Endometrial microvascular endothelial cells (primary cell): ENCODE data around the gene CTNND2. TPM values are rescaled to one million over a fixed set of nuclear protein-coding genes. Genes with fewer than 3 reads are reported as not detected.

ENCODE experiments used
- in situ Hi-C: cut with HindIII; loops from 2 replicates; pipeline ENCODE4 v1.10.0; 2017; ENCODE audit warnings: low sequenced_read_pairs, low pct_unique_long_range_greater_than_20kb; ENCODE audit errors: inconsistent ontology term
- total RNA-seq: library from RNA; depleted of rRNA; stranded (reverse); fragments of >200 nt; gene quantifications from one replicate; pipeline ENCODE4 v1.2.3, GENCODE V29; 2015; ENCODE audit errors: inconsistent ontology term

The CTNND2 gene
- total RNA-seq, 1 donor from 2014 or later, result not detected

DNA sequence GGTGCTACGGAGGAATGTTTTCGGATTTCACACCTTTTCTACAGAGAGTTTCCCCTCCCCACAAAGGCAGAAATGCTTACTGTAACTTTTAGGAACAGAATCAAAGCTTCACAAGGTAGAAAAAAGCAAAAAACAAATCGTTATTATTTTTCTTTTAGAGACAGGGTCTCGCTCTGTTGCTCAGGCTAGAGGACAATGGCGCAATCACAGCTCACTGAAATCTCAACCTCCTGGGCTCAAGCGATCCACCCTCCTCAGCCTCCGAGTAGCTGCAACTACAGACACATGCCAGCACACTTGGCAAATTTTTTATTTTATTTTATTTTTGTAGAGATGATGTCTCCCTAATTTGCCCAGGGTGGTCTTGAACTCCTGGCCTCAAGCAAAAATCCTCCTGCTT is 394.5 kb downstream of the CTNND2 start:
- in situ Hi-C loops, result no loop called here

DNA sequence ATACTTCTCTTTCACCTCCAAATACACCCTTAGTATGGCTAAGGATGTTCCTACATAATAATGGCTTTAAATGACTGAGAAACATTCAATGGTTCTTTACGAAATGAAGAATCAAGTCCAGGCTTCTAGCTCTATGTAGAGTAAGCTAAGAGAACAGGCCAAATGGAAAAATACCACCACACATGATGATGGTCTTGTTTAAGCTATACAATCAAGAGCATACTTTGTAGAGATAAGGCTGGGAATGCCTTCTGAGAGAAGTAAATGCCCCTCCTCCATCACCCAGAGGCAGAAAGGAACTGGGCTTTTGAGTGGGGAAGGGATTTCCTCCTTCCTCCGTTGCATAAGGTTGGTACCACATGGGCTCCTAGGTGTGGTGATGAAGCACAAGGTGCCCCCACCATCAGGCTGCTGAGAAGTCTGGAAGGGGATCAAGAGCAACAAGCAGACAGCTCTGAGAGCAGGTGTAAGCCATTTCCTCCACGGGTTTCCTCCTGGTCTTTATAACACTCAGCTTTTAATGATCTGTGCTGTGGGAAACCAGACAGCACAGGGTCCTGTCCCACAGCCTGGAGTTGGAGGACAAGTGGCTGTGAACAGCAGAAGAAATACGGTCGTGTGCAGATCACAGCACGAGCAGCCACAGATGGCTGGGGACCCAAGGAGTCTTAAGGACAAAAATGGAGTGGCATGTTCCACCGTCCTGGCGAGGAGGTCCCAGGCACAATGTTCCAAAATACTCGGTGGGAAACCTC is 396.9 kb downstream of the CTNND2 start:
- in situ Hi-C loops, result no loop called here

DNA sequence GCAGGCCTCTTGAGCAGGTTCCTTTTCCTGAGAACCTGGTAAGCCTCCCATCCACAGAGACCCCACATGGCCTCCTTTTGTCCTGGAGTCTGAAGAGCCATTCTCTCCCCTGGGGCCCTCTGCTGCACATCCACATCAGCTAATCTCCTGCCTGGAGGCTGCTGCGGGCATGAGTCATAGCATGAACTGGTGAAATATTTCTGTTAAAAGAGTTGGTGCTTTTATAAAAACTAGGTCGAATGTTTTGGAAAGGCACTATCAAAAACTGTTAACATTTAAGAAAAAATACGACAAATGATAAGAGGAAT is 399.4 kb downstream of the CTNND2 start:
- in situ Hi-C loops, result no loop called here

DNA sequence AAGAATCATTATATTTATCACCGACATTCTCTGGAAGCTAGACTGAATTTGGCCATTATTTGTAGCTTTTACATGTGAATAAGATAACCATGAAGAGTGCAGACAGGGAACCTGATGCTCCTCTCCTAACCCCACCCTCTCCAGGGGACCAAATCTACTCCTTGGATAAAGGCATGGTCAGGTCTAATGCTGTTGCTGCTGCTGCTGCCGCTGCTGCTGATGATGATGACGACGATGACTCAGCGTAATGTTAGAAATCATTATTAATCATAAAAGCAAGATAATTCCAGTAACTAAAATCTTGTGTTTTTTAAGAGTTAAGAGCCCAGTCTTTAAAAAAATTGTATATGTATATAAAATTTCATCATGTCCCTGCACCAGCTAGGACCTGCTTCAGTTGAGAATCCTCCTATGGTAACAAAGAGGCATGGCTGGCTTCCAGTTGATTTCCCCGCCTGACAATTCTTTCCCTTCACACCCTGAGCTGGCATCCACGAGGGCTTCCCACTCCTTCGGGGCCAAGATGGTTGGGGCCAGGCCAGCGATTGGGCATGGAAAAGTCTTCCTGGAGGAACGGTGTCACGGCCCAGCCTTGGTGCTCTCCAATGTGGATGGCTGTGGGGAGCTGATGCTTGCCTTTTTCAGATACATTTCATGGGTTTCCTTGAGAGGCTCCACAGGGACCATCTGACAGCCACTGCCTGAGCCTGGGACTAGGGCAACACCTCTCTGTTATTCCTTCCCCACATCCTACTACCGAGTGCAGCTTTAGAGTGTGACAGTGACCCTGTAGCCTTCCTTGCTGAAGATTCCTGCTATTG is 400.0 kb downstream of the CTNND2 start:
- in situ Hi-C loops, result no loop called here

DNA sequence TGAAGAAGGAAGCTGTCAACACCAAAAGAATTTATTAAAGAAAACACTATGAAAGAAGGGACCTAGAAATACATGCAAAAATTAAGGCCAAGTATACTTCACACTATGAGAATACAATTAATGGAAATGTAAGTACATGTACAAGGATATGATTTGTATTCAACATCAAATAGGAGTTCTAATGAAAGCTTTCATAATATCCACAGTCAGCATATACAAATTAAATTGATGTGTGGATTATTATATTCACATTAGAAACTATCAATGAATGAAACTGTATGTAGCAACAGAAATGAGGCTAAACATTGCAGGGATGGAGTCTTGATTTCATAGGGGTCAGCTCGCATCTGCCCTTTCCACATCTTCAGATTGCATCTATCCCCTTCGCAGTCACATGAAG is 401.5 kb downstream of the CTNND2 start:
- in situ Hi-C loops, result no loop called here

DNA sequence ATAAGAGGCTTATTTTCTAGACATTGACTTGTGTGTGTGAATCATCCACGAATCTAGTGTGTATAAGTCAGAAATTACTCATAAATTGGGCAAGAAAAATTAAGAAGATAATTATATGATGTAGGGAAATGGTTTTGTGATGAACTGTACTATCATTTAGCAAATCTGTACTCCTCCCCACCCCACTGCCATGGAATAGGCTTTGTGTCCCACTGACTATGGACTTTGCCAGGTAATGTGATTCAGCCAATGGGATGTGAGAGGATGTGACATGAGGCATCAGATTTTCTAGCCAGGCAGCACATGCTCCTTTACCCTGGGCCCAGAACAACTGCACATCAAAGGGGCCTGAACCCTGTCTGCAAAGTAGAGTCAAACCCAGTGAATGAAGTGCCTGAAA is 406.6 kb downstream of the CTNND2 start:
- in situ Hi-C loops, result no loop called here

DNA sequence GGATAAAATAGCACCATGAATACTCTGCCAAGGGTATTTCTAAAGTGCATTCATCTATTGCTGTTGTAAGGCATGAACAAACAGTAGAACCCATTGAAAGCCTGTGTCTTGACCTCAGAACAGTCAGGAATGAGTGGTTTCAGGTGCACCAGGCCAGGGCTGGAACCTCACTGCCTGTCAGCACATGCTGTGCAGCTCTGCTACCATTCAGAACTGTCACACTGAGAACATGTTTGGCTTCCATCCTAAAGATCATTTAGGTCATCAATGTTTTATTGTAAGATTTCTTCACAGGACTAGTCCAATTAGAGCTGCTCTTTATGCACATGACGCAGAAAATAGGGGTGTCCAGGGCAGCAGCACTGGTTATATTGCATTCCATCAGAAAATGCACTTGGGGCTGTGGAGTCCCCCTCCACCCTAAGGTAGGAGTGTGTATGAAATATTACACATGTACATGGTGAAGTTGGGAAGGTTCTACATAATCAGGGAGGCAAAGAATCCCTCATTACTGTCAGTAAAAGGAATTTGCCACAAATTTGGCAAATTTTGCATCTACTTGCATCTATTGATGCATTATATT is 408.0 kb downstream of the CTNND2 start:
- in situ Hi-C loops, result no loop called here

DNA sequence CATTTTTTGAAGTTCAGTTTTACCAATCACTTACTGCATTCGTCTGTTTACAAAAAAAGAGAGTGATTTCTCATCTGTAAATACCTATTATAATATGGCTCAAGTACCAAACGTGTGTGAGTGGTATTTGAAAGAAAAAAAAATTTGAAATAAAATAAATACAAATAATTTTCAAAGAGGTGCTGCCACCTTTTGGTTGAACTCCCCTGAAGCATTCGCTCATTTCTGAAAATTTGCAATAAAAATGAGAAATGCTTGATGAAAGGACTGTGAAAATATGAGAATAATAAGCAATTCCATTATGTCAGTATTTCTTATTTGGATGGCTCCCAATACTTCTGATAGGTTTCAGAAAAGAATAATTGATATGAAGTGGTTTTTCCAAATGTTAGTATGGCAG is 409.9 kb downstream of the CTNND2 start:
- in situ Hi-C loops, result no loop called here

DNA sequence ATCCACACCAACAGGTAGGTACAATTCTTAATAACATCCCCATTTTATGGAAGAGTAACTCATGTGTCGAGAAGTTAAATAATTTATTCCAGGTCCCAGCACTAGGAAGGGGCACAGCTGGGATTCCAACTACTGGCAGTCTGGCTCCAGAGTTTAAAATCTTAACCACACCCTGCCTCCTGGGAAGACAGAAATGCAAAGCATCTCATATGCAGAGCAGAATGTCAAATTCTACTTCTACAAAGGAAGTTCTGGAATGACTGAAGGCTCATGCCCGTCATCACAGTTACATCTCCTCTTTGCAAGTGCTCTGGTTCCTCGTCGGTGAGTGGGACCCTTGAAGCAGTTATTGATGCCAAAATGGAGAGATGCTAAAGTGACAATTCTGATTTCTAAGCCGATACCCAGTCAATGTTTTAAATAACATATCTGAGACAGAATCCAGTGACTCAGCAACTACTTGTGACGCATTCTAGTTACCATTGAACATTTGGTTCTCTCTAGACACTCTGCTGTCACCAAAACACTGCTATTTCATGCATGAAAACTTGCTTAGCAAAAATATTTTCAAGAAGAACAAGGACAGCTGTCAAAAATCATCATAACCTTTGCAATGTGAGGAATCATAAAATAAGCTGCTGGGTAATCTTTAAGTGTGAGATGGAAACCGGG is 412.7 kb downstream of the CTNND2 start:
- in situ Hi-C loops, result no loop called here

DNA sequence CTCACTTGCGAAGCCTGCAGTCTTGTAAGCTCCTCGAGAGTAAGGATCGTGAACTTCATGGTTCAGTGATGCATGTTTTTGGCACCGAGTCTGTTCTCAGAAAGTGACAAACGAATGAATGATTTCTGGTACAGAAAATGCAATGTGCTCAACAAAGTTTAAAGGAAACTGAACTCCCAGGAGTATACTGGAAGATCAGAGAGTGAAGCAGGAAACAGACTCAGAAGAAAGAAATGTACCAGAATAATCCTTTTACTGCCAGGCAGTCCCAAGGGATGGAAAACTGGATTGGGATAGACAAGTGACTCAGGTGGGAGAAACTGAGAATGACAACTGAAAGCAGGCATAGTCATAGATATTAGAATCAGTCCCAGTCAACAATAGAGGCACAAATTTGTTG is 420.6 kb downstream of the CTNND2 start:
- in situ Hi-C loops, result no loop called here

DNA sequence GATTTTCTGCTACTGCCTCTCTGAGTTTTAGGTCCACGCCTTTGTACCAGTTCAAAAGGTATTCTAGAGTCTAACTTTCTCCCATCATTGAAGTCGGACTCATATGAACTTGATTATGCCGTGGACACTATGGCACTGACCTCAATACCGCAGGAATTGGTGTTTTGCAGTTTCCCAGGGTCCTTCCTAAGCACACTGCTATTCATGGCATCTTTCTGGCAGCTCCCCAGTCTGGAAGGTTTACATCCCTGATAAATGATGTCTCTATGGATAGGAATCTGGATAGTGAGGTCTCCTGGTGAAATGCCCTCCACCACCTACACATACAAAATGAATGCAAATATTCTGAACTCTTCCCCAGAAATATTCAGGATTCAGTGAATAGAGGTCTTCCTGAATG is 422.2 kb downstream of the CTNND2 start:
- in situ Hi-C loops, result no loop called here

DNA sequence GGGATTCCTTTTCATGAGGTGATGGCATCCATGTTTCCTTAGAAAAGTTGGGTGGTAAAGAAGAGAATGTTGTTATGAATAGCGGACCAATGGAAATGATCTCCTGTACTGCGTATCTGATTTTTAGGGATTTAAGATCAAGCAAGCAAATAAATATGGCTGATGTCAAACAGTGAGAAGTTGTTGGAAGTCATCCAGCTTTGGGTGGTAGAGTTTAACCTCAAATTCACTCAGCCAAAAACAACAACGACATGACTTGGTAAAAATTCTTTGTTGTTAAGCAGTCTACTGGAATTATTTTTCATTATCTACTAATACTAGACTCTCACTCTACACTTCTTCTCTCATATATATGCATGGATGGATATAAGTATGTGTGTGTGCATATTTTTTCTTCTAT is 426.5 kb downstream of the CTNND2 start:
- in situ Hi-C loops, result no loop called here

DNA sequence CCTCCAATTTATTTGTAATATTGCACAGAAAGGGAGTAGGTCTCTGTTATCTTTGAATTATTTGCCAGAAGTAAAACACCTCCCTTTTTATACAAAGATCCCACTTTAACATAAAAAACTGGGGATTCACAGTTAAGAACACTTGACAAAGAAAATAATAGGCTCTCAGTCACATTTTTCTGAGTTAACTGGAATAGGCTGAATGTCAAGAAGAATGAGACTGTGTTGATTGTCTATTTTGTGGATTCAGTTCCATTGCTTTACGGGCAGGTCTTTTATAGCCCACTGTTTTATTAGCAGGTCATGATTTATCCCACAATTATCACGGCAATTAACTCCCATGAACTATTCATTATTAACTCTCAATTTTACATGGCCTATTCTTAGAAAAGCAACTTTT is 427.4 kb downstream of the CTNND2 start:
- in situ Hi-C loops, result no loop called here

DNA sequence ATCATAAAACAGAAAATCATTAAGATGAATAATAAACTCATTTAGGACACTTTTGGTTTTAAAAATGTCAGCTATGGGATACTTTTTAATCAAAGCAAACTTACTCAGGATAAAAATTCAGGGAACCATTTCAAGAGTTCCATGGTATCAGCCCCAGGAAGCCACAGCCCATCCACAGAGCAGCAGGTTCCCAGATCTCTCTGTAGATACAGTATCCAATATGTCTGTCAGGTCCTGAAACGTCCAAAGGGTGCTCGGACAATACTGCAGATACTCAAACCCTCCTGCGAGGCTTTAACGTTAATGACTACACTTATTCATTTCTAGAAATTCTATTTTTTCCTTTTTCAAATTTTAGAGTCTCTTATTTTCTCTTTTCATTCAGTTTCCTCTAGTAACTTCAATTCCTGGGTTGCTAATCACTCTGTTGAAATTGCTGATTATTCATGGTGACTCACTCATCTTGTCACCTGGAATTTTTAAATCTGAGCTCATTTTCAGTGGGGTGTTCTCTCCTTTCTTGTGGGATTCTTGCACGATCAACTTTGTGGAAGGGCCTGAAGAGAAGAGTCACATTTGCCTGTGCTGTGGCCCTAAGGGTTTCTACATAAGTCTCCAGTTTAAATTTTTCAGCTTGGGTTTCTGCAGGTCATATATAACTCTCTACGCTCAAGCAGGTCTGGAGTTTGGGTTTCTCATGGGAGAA is 435.8 kb downstream of the CTNND2 start:
- in situ Hi-C loops, result no loop called here

DNA sequence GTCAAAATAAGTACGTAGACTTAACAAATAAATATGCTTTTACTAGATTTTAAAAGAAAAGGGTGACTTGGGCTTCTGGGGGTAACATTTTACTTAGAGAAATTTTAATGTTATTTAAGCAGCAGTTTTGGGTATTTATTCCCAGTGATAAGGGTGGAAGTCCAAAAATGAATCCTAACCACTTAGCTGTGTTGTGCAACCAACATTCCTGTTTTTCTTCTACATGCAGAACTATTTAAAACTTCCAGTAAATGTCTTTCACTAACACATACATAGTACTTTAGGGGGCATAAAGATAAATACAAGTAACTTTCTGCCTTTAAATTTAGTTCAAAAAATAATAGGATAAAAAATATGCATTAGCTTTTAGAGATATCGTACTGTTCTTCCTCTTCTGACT is 436.7 kb downstream of the CTNND2 start:
- in situ Hi-C loops, result no loop called here

DNA sequence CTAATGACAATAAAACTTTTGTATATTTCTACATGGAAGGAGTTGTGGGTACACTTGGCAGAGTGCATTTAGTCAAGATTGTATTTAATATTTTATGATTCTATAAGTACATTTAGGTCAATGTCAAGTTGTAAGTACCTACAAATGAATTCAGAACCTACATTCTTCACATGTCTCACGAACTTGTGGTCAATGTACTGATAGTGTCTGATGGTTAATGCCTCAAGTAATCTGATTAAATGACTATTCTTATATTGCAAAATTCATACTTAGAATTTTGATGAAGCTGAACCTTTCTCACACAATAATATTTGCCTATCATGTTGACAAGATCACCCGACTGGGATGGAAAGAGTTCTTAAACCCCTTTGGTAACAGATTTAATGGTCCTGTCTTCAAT is 444.5 kb downstream of the CTNND2 start:
- in situ Hi-C loops, result no loop called here

DNA sequence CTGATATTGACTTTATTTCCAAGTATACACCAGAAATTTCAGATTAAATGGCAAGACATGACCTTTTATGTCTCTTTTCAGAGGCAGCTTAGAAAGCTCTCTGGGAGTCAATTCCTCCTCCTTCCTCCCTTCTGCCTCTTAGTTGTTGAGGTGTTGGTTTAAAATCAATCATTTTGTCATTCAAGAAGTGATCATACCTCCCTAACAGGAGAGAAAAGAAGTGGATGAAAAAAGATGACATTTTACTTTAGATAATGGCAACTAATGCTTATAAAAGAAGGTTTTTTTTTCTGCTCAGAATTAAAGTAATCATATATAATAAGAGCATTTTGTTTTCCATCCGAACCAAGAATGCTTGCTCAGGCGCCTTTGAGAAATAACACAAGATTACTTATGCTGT is 448.7 kb downstream of the CTNND2 start:
- in situ Hi-C loops, result no loop called here

DNA sequence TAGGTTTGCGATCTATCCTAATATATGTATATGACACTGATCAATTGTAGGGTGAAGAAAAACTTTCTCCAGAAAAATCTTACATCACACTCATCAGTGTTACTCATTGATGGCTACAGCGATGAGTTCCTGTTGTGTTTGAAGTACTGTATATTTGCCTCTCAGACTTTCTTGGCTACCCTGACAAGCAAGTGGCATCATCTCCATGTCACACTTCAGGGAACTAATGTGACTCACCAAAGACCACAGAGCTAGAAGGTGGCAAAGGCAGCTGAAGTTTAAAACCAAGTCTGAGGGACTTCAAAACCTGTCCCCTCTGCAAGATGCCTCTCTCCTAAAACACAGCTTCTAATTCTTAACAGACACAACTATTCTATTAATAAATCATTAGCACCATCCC is 451.4 kb downstream of the CTNND2 start:
- in situ Hi-C loops, result no loop called here

DNA sequence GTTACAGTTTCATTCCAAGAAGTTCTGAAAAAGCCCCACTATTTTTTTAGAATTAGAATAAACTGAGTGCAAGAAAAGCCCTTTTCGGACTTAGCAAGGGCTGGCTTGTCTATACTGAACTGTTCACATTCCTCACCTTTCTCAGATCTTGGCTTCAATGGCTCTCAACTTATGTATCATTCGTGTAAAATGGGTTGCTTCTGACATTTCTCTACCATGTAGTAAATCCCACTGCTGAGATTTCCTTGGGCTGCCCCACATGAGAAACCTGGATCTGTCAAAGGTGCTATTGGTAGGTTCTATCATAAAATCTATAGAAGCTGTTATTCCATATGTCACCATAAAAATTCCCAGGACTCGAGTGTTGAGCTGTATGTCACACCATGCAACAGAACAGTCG is 454.3 kb downstream of the CTNND2 start:
- in situ Hi-C loops, result no loop called here
